Heart left ventricle (tissue), 13 donors: ENCODE measurements around the gene PLCH1.

Experiments
- POLR2A ChIP-seq, 2 donors: fragments of 450-650 bp; IDR thresholded peaks; one replicate each; pipeline ENCODE4 v1.6.1; 2017; ENCODE audit warnings: antibody characterized with exemption in 2 of 2, mild to moderate bottlenecking in 2 of 2, moderate library complexity in 2 of 2
- TF ChIP-seq, protein P1 (sequence below), 12 donors: fragments of 200-600 bp; sonication (generic) in 4 of 12; IDR thresholded peaks; one replicate each; pipeline versions ENCODE4 v1.5.0 to v1.8.0; 2018 to 2022; ENCODE audit warnings: antibody characterized with exemption in 12 of 12, mild to moderate bottlenecking in 5 of 12
- donor health status: ischemic (EF 13 %, LVEDD 7.1; RV severe dilation, severe dysfunction).
- donor health status: DM: no; HTN: yes; CAD: no.
- donor health status: DM: no; HTN: no; CAD: no.
- donor health status: ischemic (EF 25% LVEDD 6.9; RV normal size, moderate dysfunction).
- donor health status: ischemic (EF 25% LVEDD 5.7; RV mildly dilated, moderate dysfunction).
- donor health status: ischemic (EF 35%, LVEDD 5.7; RV mildly dilated, moderate dysfunction).
- donor health status: nonischemic (EF 11% LVEDD 7.7; RV severe dilation, severe dysfunction).
- donor health status: DM: yes; HTN: yes; CAD: no.
- donor health status: PGD.
- donor health status: ischemic (EF 29% LVEDD 5.4; RV normal size, mild dysfunction).
- donor health status: nonischemic (EF 23%, LVEDD 6.1; RV moderate dilation, normal function).

- TF ChIP-seq, protein P1, sequence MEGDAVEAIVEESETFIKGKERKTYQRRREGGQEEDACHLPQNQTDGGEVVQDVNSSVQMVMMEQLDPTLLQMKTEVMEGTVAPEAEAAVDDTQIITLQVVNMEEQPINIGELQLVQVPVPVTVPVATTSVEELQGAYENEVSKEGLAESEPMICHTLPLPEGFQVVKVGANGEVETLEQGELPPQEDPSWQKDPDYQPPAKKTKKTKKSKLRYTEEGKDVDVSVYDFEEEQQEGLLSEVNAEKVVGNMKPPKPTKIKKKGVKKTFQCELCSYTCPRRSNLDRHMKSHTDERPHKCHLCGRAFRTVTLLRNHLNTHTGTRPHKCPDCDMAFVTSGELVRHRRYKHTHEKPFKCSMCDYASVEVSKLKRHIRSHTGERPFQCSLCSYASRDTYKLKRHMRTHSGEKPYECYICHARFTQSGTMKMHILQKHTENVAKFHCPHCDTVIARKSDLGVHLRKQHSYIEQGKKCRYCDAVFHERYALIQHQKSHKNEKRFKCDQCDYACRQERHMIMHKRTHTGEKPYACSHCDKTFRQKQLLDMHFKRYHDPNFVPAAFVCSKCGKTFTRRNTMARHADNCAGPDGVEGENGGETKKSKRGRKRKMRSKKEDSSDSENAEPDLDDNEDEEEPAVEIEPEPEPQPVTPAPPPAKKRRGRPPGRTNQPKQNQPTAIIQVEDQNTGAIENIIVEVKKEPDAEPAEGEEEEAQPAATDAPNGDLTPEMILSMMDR (IDR thresholded peaks at IDR 0.05), result peak; percentile 48 to 77 (median 60)
- TF ChIP-seq POLR2A (IDR thresholded peaks at IDR 0.05), result no peak
Observed at GRCh38 chr3:155382396-155383042, 362.4 kb downstream of the PLCH1 start.
